Measurements from ENCODE around the gene TYROBP. TPM values are rescaled to one million over a fixed set of nuclear protein-coding genes. Genes with fewer than 3 reads are reported as not detected.
"Not testable (repeated sequence)": the region's sequence is repeated elsewhere in the genome, so short reads cannot be mapped to it uniquely, and the experiment has no call there.

The TYROBP gene
- total RNA-seq (ENCODE audit: low replicate concordance) = not detected in 2 replicates

GRCh38 chr19:35908010-35908441 lies at the start of gene TYROBP:
Gene TYROBP, minus strand, starts transcription at chr19:35908295. Its CDS starts 67 bp downstream, at chr19:35908228.
- no peak for TF ChIP-seq CTCF (IDR thresholded peaks at IDR 0.05; ENCODE audit: insufficient read depth, low read length)
- DNase-seq (ENCODE audit: low read depth) = no peak
- no peak within 1 kb of the TSS for H3K4me3 ChIP-seq (ENCODE audit: low read depth, low read length)

GRCh38 chr19:35957411-35957810 lies 49.3 kb upstream of the TYROBP start:
- DNase-seq (ENCODE audit: low read depth); H3K4me3 ChIP-seq (ENCODE audit: low read depth, low read length): not testable (repeated sequence)

- no peak for TF ChIP-seq CTCF (IDR thresholded peaks at IDR 0.05; ENCODE audit: insufficient read depth, low read length)
- H3K4me3 ChIP-seq (ENCODE audit: low read depth, low read length) = no peak overlapping the region
- no peak for DNase-seq (ENCODE audit: low read depth)
Measured at GRCh38 chr19:35955881-35956634, 48.0 kb upstream of the TYROBP start.

GRCh38 chr19:35949131-35949530 lies 41.0 kb upstream of the TYROBP start:
- no peak for TF ChIP-seq CTCF (IDR thresholded peaks at IDR 0.05; ENCODE audit: insufficient read depth, low read length)
- DNase-seq (ENCODE audit: low read depth) = no peak
- no peak overlapping the region for H3K4me3 ChIP-seq (ENCODE audit: low read depth, low read length)

GRCh38 chr19:35946203-35946602 lies 38.1 kb upstream of the TYROBP start:
- no peak overlapping the region for H3K4me3 ChIP-seq (ENCODE audit: low read depth, low read length)
- no peak for DNase-seq (ENCODE audit: low read depth)
- TF ChIP-seq CTCF (IDR thresholded peaks at IDR 0.05; ENCODE audit: insufficient read depth, low read length) = no peak

- no peak for TF ChIP-seq CTCF (IDR thresholded peaks at IDR 0.05; ENCODE audit: insufficient read depth, low read length)
- no peak overlapping the region for H3K4me3 ChIP-seq (ENCODE audit: low read depth, low read length)
- no peak for DNase-seq (ENCODE audit: low read depth)
Measured at GRCh38 chr19:35945121-35945790, 37.2 kb upstream of the TYROBP start.

- DNase-seq (ENCODE audit: low read depth) = no peak
- TF ChIP-seq CTCF (IDR thresholded peaks at IDR 0.05; ENCODE audit: insufficient read depth, low read length) = no peak
- no peak overlapping the region for H3K4me3 ChIP-seq (ENCODE audit: low read depth, low read length)
Measured at GRCh38 chr19:35944556-35944955, 36.5 kb upstream of the TYROBP start.
